GM13976 (cell line): ENCODE results near the gene SHB.

Source experiments
- DNase-seq: peaks from one replicate; pipeline ENCODE4 v3.0.0; 2012; ENCODE audit warnings: low spot score
- CTCF ChIP-seq: IDR thresholded peaks from 2 replicates; pipeline ENCODE4 v1.5.1; 2012; ENCODE audit warnings: borderline replicate concordance, mild to moderate bottlenecking; ENCODE audit not compliant: insufficient read depth; ENCODE audit errors: extremely low read depth, missing control alignments, control extremely low read depth
- in situ Hi-C: fragments of 300-500 bp; cut with MboI; formaldehyde crosslinking; loops from one replicate; pipeline ENCODE4 v1.12.0; 2022; ENCODE audit warnings: low sequenced_read_pairs, mixed read lengths, inconsistent platforms; ENCODE audit not compliant: unreplicated experiment

Gene SHB

GRCh38 chr9:38032266-38033110 is 36.5 kb downstream of the SHB start:
- DNase-seq, result no peak
- in situ Hi-C loops, result no loop called here
- TF ChIP-seq CTCF, result no peak

- in situ Hi-C loops, result no loop called here
- no peak for DNase-seq
- no peak for TF ChIP-seq CTCF
Measured at GRCh38 chr9:38031594-38031993, 37.4 kb downstream of the SHB start.

- DNase-seq, result no peak
- TF ChIP-seq CTCF, result no peak
- in situ Hi-C loops, result no loop called here
Measured at GRCh38 chr9:38030658-38031057, 38.4 kb downstream of the SHB start.

GRCh38 chr9:38029915-38030638 is 39.0 kb downstream of the SHB start:
- DNase-seq, result peak; percentile 41
- no peak for TF ChIP-seq CTCF
- in situ Hi-C loops, result no loop called here

- TF ChIP-seq CTCF, result no peak
Measured at GRCh38 chr9:38027714-38028113, 41.3 kb downstream of the SHB start.

GRCh38 chr9:38026840-38027527 is 42.0 kb downstream of the SHB start:
- in situ Hi-C loops, result no loop called here
- DNase-seq, result no peak

More at GRCh38 chr9:38027714-38028113, 41.3 kb downstream of the SHB start:
- in situ Hi-C loops, result no loop called here
- no peak for DNase-seq

More at GRCh38 chr9:38026840-38027527, 42.0 kb downstream of the SHB start:
- no peak for TF ChIP-seq CTCF
